ENCODE results near the gene CHKA. TPM values are rescaled to one million over a fixed set of nuclear protein-coding genes. Genes with fewer than 3 reads are reported as not detected.

The CHKA gene
- total and polyA plus RNA-seq, 2 of the 4 experiments (the other 2 are of a cell fraction) = 4.5 to 8.4 TPM

DNA sequence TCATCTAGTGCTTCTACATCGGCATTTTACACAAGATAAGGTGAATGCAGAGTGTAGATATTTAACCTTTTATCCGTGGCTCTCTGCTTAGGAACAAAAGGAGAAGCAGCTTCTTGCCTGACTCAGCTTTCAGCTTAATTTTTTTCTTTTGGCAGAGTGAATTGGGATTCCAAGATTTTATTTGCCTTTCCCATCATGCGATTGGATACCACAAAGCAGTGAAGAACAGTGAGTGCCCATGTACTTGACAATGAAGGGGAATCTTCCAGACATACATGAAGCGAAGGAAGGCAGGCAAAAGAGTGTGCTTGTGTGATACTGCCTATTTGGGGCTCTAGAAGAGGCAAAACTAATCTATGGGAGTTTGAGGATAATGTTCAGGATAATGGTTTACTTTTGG, 17.0 kb upstream of the CHKA start:
- in situ Hi-C loops (cut with MboI; ENCODE audit: low sequenced_read_pairs) = no loop called here
- no peak overlapping the region for H2BK15ac ChIP-seq (ENCODE audit: low read depth, low read length)
- no peaks in the 10 kb centered on the region for H3K36me3 ChIP-seq (ENCODE audit: control insufficient read depth, insufficient read depth, low read length)
- H4K8ac ChIP-seq (ENCODE audit: low read depth in 2 of 2, low read length in 2 of 2) = no peak overlapping the region
- intact Hi-C loops (cut with micrococcal nuclease) = no loop called here
- ATAC-seq (ENCODE audit: low read depth) (no peak; the same call in 1 of the 2 replicates), DNase-seq (no peak)
- dilution Hi-C loops (cut with HindIII; ENCODE audit: low sequenced_read_pairs, unreplicated experiment) = no loop called here
- no peak overlapping the region for H2AFZ ChIP-seq (replicated peaks; ENCODE audit: low read length, poor library complexity)
- no peak overlapping the region for H3K4me3 ChIP-seq (ENCODE audit: insufficient read depth, low read depth, low read length)
- no peak overlapping the region for H2BK5ac ChIP-seq (ENCODE audit: low read depth, low read length, poor library complexity, severe bottlenecking)
- H3K56ac ChIP-seq (ENCODE audit: extremely low read depth, insufficient read depth, low read length) = no peak overlapping the region
- H3K79me1 ChIP-seq (ENCODE audit: low read depth in 1 of 2, low read length in 2 of 2) = no peaks in the 10 kb centered on the region
- no peak overlapping the region for H3K9ac ChIP-seq (ENCODE audit: low read depth, low read length)
- no peak overlapping the region for H4K91ac ChIP-seq (ENCODE audit: insufficient read depth, low read depth, low read length)
- H3K27me3 ChIP-seq (ENCODE audit: control insufficient read depth, insufficient read depth, low read length) = peaks cover 6% of the 10 kb centered on the region; the same call in 1 of the 2 replicates
- H2AK5ac ChIP-seq (ENCODE audit: low read depth, low read length) = no peak overlapping the region
- H3K14ac ChIP-seq (replicated peaks; ENCODE audit: low read depth, low read length) = no peak overlapping the region
- no peak overlapping the region for H2AK9ac ChIP-seq (replicated peaks; ENCODE audit: low read depth, low read length, poor library complexity)
- H3K23ac ChIP-seq (ENCODE audit: low read depth, low read length) = no peak overlapping the region
- H3K27ac ChIP-seq (ENCODE audit: insufficient read depth, low read length) = no peak overlapping the region
- H3K4me1 ChIP-seq (ENCODE audit: control insufficient read depth, insufficient read depth, low read length) = no peaks in the 10 kb centered on the region
- H3K9me3 ChIP-seq (ENCODE audit: control insufficient read depth, insufficient read depth, low read length) = peaks cover 4% of the 10 kb centered on the region
- ChIA-PET CTCF (interaction anchor here (0.6 kb wide), 1 partner anchor 40 kb away, joined by 5 read pairs; no protein-coding TSS in a partner anchor), POLR2A (ENCODE audit: unreplicated experiment) (no interaction called here)
- BruUV-seq (replicated peaks) = no TSS peak
- H2BK120ac ChIP-seq (ENCODE audit: low read depth, low read length) = no peak overlapping the region
- H4K20me1 ChIP-seq (ENCODE audit: insufficient read depth, low read length) = no peaks in the 10 kb centered on the region
- no CpG with 5 or more reads among the region's 4 CpGs for whole genome bisulfite sequencing, 2 experiments (ENCODE audit: extremely low coverage in 2 of 2, insufficient read length in 1 of 2)
- no peaks in the 10 kb centered on the region for H3K9me1 ChIP-seq (ENCODE audit: insufficient read depth, low read length)
- no peak overlapping the region for H3K4ac ChIP-seq (ENCODE audit: low read depth, low read length)
- H2BK20ac ChIP-seq (ENCODE audit: low read depth, low read length) = no peak overlapping the region
- no peak overlapping the region for H3K4me2 ChIP-seq (ENCODE audit: low read depth, low read length)
- TF ChIP-seq RCOR1 (IDR thresholded peaks at IDR 0.05; ENCODE audit: insufficient replicate concordance, low read length) (no peak), ELK1 (IDR thresholded peaks at IDR 0.05; ENCODE audit: borderline replicate concordance, low read depth, low read length) (no peak), MAZ (IDR thresholded peaks at IDR 0.05; ENCODE audit: borderline replicate concordance, low read depth, low read length) (no peak), SMC3 (IDR thresholded peaks at IDR 0.05; ENCODE audit: low read depth, low read length) (no peak), MAFK (IDR thresholded peaks at IDR 0.05; ENCODE audit: low read depth, low read length) (no peak)
- no peak overlapping the region for H4K5ac ChIP-seq (ENCODE audit: low read depth, low read length)
- no peak overlapping the region for H3K18ac ChIP-seq (ENCODE audit: low read depth, low read length)

All from IMR-90 (cell line).